AG10803 (cell line): ENCODE measurements around the gene C1orf105.

Experiments used
- DNase-seq: peaks from one replicate; pipeline ENCODE4 v3.0.0; 2010; ENCODE audit warnings: low read depth
- H3K4me3 ChIP-seq: 2 replicates; pipeline ENCODE4 v1.5.1; 2011; ENCODE audit warnings: mild to moderate bottlenecking, low read length, control low read depth
- TF ChIP-seq, protein P1 (sequence below): conservative IDR thresholded peaks from 2 replicates; pipeline ENCODE4 v1.5.1; 2011; ENCODE audit warnings: mild to moderate bottlenecking, low read length, control low read depth, inconsistent platforms

Gene C1orf105

DNA sequence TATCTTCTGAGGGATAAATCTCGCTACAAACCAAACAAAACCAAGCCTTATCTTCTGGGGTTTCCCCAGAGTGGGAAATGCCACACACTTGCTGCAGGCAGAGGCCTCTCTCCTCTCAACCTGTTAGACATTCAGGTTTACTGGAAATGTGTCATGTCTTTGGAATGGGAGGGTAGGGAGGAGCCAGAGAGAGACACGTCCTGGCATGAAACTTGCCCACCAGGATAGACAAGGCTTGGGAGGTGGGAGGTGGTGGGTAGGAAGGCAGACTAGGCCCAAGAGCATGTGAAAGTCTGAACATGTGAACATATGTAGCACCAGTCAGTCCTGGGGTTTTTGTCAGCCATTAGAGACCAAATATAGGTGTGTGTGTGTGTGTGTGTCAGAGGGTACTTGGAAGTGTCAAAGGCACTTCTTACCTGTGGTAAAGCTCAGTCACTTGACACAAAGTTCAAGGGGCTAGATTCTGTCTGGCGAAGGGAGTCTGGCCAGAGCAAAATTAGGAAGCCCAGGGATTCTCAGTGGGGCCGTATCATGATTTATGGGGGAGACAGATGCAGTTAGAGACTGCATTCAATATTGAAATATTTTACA is 55.8 kb downstream of the C1orf105 start:
- no peak overlapping the region for H3K4me3 ChIP-seq
- TF ChIP-seq, protein P1, sequence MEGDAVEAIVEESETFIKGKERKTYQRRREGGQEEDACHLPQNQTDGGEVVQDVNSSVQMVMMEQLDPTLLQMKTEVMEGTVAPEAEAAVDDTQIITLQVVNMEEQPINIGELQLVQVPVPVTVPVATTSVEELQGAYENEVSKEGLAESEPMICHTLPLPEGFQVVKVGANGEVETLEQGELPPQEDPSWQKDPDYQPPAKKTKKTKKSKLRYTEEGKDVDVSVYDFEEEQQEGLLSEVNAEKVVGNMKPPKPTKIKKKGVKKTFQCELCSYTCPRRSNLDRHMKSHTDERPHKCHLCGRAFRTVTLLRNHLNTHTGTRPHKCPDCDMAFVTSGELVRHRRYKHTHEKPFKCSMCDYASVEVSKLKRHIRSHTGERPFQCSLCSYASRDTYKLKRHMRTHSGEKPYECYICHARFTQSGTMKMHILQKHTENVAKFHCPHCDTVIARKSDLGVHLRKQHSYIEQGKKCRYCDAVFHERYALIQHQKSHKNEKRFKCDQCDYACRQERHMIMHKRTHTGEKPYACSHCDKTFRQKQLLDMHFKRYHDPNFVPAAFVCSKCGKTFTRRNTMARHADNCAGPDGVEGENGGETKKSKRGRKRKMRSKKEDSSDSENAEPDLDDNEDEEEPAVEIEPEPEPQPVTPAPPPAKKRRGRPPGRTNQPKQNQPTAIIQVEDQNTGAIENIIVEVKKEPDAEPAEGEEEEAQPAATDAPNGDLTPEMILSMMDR: no peak
- no peak for DNase-seq

DNA sequence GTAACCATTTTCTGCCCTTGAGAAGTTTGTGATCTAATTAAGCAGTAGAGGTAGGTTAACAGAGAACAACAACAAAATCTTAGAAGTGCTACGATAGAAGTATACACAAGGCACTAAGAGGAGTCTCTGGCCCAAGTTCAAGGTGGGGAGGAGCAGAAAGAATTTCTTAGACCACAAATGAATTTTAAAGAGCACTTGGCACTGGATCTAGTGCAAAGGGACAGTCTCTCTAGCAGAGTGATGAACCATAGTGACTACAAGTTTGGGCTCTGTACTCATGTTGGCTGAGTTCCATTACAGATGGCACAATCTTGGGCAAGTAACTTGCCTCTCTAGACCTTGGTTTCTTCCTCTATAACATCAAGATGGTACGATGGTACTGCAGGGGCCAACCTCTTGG is 56.7 kb downstream of the C1orf105 start:
- TF ChIP-seq, protein P1: no peak
- no peak overlapping the region for H3K4me3 ChIP-seq
- no peak for DNase-seq

DNA sequence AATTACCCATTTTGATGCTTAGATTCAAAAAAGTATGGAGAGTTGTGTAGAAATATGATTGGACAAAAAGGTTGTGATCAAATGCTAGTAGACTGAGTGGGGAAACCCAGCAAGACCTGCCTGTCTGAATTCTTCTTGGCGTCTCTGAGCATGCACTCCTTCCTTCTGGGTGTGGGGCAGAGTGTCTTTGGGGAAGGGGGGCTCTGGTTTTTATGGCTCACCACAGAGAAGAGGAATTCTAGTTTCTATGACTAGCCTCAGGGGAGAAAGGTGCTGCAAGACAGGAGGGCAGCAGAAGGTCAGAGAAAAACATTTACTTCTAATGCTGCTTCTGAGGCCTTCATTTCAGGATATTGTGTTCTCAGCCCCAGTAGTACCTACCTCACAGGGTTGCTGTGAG is 57.3 kb downstream of the C1orf105 start:
- no peak overlapping the region for H3K4me3 ChIP-seq
- TF ChIP-seq, protein P1: no peak
- no peak for DNase-seq

DNA sequence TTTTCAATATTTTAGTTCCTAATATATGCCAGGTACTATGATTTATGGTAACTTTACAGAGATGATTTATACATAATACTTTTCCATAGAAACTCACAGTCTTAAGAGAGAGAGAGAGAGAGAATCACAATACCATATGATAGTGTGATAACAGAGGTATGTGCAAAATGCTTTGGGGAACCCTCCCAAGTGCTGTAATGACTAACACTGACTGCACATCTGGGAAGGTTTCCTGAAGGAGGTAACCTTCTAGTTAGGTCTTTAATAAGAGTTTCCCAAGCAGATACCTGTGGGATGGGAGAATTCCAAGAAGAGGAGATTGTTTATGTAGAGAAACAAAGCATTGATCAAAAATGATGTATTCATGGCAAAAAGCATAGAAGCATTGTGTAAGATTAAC is 58.0 kb downstream of the C1orf105 start:
- no peak overlapping the region for H3K4me3 ChIP-seq
- no peak for DNase-seq
- TF ChIP-seq, protein P1: no peak

DNA sequence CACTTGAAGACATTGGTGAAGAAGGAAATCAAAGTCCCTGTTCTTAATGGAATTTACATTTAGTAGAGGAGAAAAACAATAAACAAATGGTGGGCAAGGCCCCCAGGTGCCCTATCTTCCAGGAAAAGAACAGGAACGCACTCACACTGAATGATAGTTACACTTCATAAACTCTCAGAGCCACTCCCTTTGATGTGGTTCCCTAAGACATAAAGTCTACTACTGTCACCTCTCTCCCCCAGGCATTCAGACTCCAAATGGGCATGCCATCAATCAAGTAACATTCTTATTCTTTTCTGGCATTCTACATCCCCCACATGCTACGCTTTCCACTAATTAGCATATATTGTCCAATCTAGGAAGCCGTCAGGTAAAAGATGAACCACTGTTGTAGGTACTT is 59.9 kb downstream of the C1orf105 start:
- H3K4me3 ChIP-seq: no peak overlapping the region
- DNase-seq: no peak
- TF ChIP-seq, protein P1: no peak

DNA sequence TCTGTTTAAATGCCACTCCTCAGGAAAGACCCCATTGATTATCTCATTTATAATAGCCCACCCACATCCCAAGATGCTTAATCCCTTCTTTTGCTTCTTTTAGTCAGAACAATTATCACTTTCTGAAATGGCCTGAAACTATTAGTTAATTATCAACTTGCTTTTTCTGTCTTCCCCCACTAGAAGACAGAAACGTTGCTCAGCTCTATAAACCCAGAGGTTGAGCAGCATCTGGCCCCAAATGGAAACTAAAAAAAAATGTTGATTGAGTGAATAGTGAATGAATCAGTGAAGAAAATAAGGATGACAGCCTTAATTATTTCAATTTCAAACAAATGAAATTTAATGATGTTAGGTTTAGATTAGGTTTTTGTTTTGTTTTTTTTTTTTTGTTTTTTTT is 61.6 kb downstream of the C1orf105 start:
- TF ChIP-seq, protein P1: no peak
- no peak overlapping the region for H3K4me3 ChIP-seq
- no peak for DNase-seq

DNA sequence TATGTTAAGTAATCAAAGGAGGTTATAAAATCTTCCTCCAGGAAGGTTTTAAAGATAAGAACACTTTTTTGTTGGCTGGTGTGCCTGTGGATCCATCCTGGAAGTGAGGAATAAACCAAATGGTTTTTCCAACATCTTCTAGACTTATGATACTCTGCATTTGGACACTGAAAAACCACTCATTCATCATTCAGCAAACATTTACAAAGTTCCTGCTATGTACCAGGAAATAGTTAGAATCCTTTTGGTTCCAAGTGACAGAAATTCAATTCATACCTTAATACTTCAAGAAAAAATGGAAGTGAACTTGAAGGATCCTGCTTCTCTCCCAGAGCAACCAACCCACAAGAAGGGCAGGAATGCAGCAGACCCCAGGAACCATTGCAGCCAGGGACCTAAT is 63.0 kb downstream of the C1orf105 start:
- no peak for DNase-seq
- H3K4me3 ChIP-seq: no peak overlapping the region
- TF ChIP-seq, protein P1: no peak
